ENCODE data around the gene NOL7. TPM values are rescaled to one million over a fixed set of nuclear protein-coding genes. Genes with fewer than 3 reads are reported as not detected.

Gene NOL7
- total and polyA plus RNA-seq, 2 experiments from 2014 or later, result 97.2 to 251 TPM

GRCh38 chr6:13643125-13643524, 28.0 kb downstream of the NOL7 start:
- Histone ChIP-seq H3K9me2 (ENCODE audit: insufficient read depth) (no peaks in the 10 kb centered on the region), H3K27ac (ENCODE audit: low read depth) (no peak overlapping the region), H4K20me1 (replicated peaks; ENCODE audit: insufficient read depth) (no peaks in the 10 kb centered on the region), H3F3A (replicated peaks; ENCODE audit: low read depth) (no peaks in the 10 kb centered on the region), H2AFZ (no peak overlapping the region), H3K4me2 (no peak overlapping the region), H3K4me3 (no peak overlapping the region), H3K27me3 (ENCODE audit: insufficient read depth) (no peaks in the 10 kb centered on the region), H3K4me1 (ENCODE audit: insufficient read depth) (peaks cover 27% of the 10 kb centered on the region), H3K36me3 (ENCODE audit: insufficient read depth) (no peaks in the 10 kb centered on the region), H3K79me2 (replicated peaks; ENCODE audit: insufficient read depth) (no peaks in the 10 kb centered on the region)
- H3K9me3 Mint-ChIP-seq, result no peaks in the 10 kb centered on the region
- H3K27me3 Mint-ChIP-seq (ENCODE audit: insufficient read depth, low read depth, poor library complexity), result peaks cover 4% of the 10 kb centered on the region
- H3K36me3 Mint-ChIP-seq (ENCODE audit: low read depth), result peaks cover 8% of the 10 kb centered on the region; the same call in 2 of the 3 replicates
- no peak for ATAC-seq
- TF ChIP-seq JUNB (IDR thresholded peaks at IDR 0.05; ENCODE audit: unreplicated experiment), result no peak
- no peak for TF ChIP-seq POLR2AphosphoS5 (IDR thresholded peaks at IDR 0.05; ENCODE audit: low read depth)
- no peak for TF ChIP-seq EZH2 (IDR thresholded peaks at IDR 0.05; ENCODE audit: low read depth, unreplicated experiment)
- TF ChIP-seq ZNF331 (CRISPR knock-in tag; IDR thresholded peaks at IDR 0.05; ENCODE audit: low read depth), result no peak
- TF ChIP-seq ETS1 (IDR thresholded peaks at IDR 0.05), result no peak
- TF ChIP-seq, protein P1, sequence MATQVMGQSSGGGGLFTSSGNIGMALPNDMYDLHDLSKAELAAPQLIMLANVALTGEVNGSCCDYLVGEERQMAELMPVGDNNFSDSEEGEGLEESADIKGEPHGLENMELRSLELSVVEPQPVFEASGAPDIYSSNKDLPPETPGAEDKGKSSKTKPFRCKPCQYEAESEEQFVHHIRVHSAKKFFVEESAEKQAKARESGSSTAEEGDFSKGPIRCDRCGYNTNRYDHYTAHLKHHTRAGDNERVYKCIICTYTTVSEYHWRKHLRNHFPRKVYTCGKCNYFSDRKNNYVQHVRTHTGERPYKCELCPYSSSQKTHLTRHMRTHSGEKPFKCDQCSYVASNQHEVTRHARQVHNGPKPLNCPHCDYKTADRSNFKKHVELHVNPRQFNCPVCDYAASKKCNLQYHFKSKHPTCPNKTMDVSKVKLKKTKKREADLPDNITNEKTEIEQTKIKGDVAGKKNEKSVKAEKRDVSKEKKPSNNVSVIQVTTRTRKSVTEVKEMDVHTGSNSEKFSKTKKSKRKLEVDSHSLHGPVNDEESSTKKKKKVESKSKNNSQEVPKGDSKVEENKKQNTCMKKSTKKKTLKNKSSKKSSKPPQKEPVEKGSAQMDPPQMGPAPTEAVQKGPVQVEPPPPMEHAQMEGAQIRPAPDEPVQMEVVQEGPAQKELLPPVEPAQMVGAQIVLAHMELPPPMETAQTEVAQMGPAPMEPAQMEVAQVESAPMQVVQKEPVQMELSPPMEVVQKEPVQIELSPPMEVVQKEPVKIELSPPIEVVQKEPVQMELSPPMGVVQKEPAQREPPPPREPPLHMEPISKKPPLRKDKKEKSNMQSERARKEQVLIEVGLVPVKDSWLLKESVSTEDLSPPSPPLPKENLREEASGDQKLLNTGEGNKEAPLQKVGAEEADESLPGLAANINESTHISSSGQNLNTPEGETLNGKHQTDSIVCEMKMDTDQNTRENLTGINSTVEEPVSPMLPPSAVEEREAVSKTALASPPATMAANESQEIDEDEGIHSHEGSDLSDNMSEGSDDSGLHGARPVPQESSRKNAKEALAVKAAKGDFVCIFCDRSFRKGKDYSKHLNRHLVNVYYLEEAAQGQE (IDR thresholded peaks at IDR 0.05; ENCODE audit: unreplicated experiment), result no peak
- TF ChIP-seq NANOG (IDR thresholded peaks at IDR 0.05; ENCODE audit: borderline replicate concordance), result no peak
- TF ChIP-seq EZH2phosphoT487 (IDR thresholded peaks at IDR 0.05; ENCODE audit: unreplicated experiment), result no peak
- TF ChIP-seq ZNF462 (CRISPR knock-in tag; IDR thresholded peaks at IDR 0.05), result no peak
- TF ChIP-seq, protein P2, sequence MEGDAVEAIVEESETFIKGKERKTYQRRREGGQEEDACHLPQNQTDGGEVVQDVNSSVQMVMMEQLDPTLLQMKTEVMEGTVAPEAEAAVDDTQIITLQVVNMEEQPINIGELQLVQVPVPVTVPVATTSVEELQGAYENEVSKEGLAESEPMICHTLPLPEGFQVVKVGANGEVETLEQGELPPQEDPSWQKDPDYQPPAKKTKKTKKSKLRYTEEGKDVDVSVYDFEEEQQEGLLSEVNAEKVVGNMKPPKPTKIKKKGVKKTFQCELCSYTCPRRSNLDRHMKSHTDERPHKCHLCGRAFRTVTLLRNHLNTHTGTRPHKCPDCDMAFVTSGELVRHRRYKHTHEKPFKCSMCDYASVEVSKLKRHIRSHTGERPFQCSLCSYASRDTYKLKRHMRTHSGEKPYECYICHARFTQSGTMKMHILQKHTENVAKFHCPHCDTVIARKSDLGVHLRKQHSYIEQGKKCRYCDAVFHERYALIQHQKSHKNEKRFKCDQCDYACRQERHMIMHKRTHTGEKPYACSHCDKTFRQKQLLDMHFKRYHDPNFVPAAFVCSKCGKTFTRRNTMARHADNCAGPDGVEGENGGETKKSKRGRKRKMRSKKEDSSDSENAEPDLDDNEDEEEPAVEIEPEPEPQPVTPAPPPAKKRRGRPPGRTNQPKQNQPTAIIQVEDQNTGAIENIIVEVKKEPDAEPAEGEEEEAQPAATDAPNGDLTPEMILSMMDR (conservative IDR thresholded peaks at IDR 0.05; ENCODE audit: low read depth in 2 of 2), result no peak
- no peak for TF ChIP-seq ZNF114 (CRISPR knock-in tag; IDR thresholded peaks at IDR 0.05)
- TF ChIP-seq STAT1 (IDR thresholded peaks at IDR 0.05; ENCODE audit: unreplicated experiment), result no peak
- no peak for TF ChIP-seq CREB1 (CRISPR knock-in tag; IDR thresholded peaks at IDR 0.05; ENCODE audit: low read depth)
- no peak overlapping the region for H3K4me3 Mint-ChIP-seq
- no peak for DNase-seq (ENCODE audit: low spot score)
- H3K27ac Mint-ChIP-seq, result no peak overlapping the region
- peaks cover 17% of the 10 kb centered on the region for H3K4me1 Mint-ChIP-seq
